ENCODE measurements around the gene CPD.

The CPD gene

DNA sequence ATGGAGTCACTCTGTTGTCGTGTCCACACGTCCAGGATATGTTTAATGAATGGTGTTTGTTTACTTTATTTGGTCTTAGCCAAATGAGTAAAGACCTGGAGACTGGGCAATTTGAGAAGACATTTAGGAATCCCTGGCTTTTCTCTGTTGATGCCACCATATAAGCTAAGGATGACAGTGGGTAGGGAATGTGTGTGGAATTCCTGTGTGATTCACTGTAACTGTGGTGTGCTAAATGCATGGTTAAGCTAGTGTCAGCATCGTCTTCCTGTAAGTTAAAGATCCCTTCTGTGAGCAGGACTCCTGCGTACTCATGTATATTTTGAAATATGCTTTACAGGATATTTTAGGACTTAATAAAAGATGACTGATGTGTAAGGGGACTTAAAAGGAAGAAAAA lies 124.8 kb downstream of the CPD start:
- H3K4me3 ChIP-seq (ENCODE audit: low read length), result no peak overlapping the region
- no peak for DNase-seq (ENCODE audit: low read depth)
- no peak for TF ChIP-seq CTCF (conservative IDR thresholded peaks at IDR 0.05; ENCODE audit: low read depth, low read length)

DNA sequence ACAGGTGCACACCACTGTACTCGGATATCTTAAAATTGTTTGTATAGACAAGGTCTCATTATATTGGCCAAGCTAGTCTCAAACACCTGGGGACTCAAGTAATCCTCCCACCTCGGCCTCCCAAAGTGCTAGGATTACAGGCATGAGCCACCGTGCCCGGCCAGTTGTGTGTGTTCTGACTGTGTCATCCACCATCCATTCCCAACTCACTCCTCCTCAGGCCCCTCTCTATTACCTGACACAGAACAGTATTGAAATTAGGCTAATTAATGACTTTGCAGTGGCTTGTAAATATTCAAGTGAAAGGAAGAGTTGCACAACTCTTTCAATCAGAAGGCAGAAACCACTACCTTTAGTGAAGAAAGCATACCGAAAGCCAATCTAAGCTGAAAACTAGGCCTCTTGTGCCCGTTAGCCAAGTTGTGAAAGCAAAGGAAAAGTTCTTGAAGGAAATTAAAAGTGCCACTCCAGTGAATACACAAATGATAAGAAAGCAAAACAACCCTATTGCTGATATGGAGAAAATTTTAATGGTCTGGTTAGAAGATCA lies 127.2 kb downstream of the CPD start:
- DNase-seq (ENCODE audit: low read depth), result no peak
- TF ChIP-seq CTCF (conservative IDR thresholded peaks at IDR 0.05; ENCODE audit: low read depth, low read length), result no peak
- no peak overlapping the region for H3K4me3 ChIP-seq (ENCODE audit: low read length)

DNA sequence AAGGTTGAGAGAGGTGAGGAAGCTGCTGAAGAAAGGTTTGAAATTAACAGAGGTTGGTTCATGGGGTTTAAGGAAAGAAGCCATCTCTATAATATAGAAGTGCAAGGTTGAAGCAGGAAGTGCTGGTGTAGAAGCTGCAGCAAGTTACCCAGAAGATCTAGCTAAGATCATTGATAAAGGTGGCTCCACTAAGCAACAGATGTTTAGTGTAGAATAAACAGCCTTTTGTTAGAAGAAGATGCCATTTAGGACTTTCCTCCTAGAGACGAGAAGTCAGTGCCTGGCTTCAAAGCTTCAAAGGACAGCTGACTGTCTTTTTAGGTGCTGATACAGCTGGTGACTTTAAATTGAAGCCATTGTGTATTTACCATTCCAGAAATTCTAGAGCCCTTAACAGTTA lies 127.8 kb downstream of the CPD start:
- no peak for TF ChIP-seq CTCF (conservative IDR thresholded peaks at IDR 0.05; ENCODE audit: low read depth, low read length)
- no peak for DNase-seq (ENCODE audit: low read depth)
- H3K4me3 ChIP-seq (ENCODE audit: low read length), result no peak overlapping the region

DNA sequence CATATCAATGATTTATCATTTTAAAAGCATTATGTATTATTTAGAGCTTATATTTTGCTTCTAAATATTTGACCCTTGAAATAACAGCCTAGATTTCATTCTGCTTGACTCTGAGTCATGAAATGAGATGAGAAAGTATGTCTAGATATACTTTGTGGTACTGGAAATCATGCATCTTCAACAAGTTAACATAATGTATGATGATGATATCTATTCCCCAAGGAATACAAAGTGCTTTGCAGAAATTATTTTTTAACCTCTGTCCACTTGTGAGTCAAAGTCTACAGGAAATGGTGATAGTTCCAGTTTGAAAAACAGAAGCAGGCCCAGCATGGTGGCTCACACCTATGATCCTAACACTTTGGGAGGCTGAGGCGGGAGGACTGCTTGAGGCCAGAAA lies 134.6 kb downstream of the CPD start:
- no peak for DNase-seq (ENCODE audit: low read depth)
- TF ChIP-seq CTCF (conservative IDR thresholded peaks at IDR 0.05; ENCODE audit: low read depth, low read length), result no peak
- H3K4me3 ChIP-seq (ENCODE audit: low read length), result no peak overlapping the region

GRCh38 chr17:30514895-30515596 lies 136.3 kb downstream of the CPD start:
- no peak for TF ChIP-seq CTCF (conservative IDR thresholded peaks at IDR 0.05; ENCODE audit: low read depth, low read length)
- no peak for DNase-seq (ENCODE audit: low read depth)
- no peak overlapping the region for H3K4me3 ChIP-seq (ENCODE audit: low read length)

DNA sequence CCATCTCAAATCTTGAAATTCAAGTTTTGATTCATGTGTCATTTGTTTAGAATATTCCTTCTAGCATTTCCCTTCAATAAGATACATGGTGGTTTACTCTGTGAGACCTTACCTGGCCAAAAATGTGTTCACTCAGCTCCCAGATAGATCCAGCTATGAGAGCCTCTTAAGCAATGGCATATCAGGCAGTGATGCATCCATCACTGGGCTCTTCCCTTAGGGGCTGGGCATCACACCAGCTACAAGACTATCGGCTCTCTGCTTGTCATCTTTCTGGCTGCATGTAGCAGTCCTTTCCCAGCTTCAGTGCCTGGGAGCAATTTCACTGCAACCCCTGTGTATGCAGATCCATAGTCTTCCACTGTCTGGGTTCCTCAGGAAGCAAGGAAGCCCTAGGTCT lies 139.1 kb downstream of the CPD start:
- no peak for TF ChIP-seq CTCF (conservative IDR thresholded peaks at IDR 0.05; ENCODE audit: low read depth, low read length)
- DNase-seq (ENCODE audit: low read depth), result no peak
- no peak overlapping the region for H3K4me3 ChIP-seq (ENCODE audit: low read length)

GRCh38 chr17:30519166-30519565 lies 140.4 kb downstream of the CPD start:
- TF ChIP-seq CTCF (conservative IDR thresholded peaks at IDR 0.05; ENCODE audit: low read depth, low read length), result no peak
- DNase-seq (ENCODE audit: low read depth), result no peak
- H3K4me3 ChIP-seq (ENCODE audit: low read length), result no peak overlapping the region

Data from retinal pigment epithelial cell (primary cell).